C1 segment of cervical spinal cord (tissue), 14 donors: ENCODE measurements around the gene MTRF1L.

Source experiments
- DNase-seq, 14 donors: peaks; one replicate each; lab custom pipeline; 2025; lab: John Stamatoyannopoulos, UW

MTRF1L gene

GRCh38 chr6:153002613-153003365, at the start of gene MTRF1L:
Gene MTRF1L, minus strand, starts transcription at chr6:153002709. Its CDS starts 24 bp downstream, at chr6:153002685.
- DNase-seq: peak; percentile 34 to 93 (median 85)

- DNase-seq: no peak
Observed at GRCh38 chr6:153051801-153052200, 49.3 kb upstream of the MTRF1L start.

GRCh38 chr6:153048631-153049030, 46.1 kb upstream of the MTRF1L start:
- no peak for DNase-seq

GRCh38 chr6:153047386-153047785, 44.9 kb upstream of the MTRF1L start:
- DNase-seq: no peak

- DNase-seq: no peak
Observed at GRCh38 chr6:153045271-153045670, 42.8 kb upstream of the MTRF1L start.

GRCh38 chr6:153044295-153044694, 41.8 kb upstream of the MTRF1L start:
- DNase-seq: no peak

- DNase-seq: no peak
Observed at GRCh38 chr6:153043719-153044118, 41.2 kb upstream of the MTRF1L start.

- DNase-seq: no peak
Observed at GRCh38 chr6:153038378-153039057, 36.0 kb upstream of the MTRF1L start.

GRCh38 chr6:153034139-153034538, 31.6 kb upstream of the MTRF1L start:
- DNase-seq: no peak

GRCh38 chr6:153032255-153032882, 29.9 kb upstream of the MTRF1L start:
- no peak for DNase-seq

GRCh38 chr6:153031335-153031955, 28.9 kb upstream of the MTRF1L start:
- no peak for DNase-seq

GRCh38 chr6:153028963-153029362, 26.5 kb upstream of the MTRF1L start:
- DNase-seq: no peak

- DNase-seq: no peak
Observed at GRCh38 chr6:153028286-153028685, 25.8 kb upstream of the MTRF1L start.

- no peak for DNase-seq
Observed at GRCh38 chr6:153027480-153027879, 25.0 kb upstream of the MTRF1L start.

- DNase-seq: no peak
Observed at GRCh38 chr6:153024709-153025017, 22.2 kb upstream of the MTRF1L start.

GRCh38 chr6:153023977-153024708, 21.6 kb upstream of the MTRF1L start:
- DNase-seq: peak in 7 of 14 donors; percentile 1 to 40 (median 3)

GRCh38 chr6:153018355-153018754, 15.8 kb upstream of the MTRF1L start:
- no peak for DNase-seq

GRCh38 chr6:153016846-153017245, 14.3 kb upstream of the MTRF1L start:
- DNase-seq: no peak

GRCh38 chr6:153015094-153015640, 12.7 kb upstream of the MTRF1L start:
- DNase-seq: no peak

GRCh38 chr6:153013438-153013837, 10.9 kb upstream of the MTRF1L start:
- DNase-seq: no peak

GRCh38 chr6:153012856-153013255, 10.3 kb upstream of the MTRF1L start:
- no peak for DNase-seq

- peak in 1 of 14 donors; percentile 60 for DNase-seq
Observed at GRCh38 chr6:153003366-153003690, 819 bp upstream of the MTRF1L start.
